Body of pancreas (tissue), 4 donors: ENCODE results near the gene TMEM141.

Source experiments
- POLR2A ChIP-seq, 3 donors: fragments of 450-650 bp; IDR thresholded peaks; one replicate each; pipeline ENCODE4 v1.6.1; 2016; ENCODE audit warnings: antibody characterized with exemption in 3 of 3, mild to moderate bottlenecking in 2 of 3
- TF ChIP-seq, protein P1 (sequence below), 7 experiments: fragments of 450-650 bp in 4 of 7; fragments of 200-600 bp in 3 of 7; sonication (generic) in 3 of 7; IDR thresholded peaks; one replicate each; pipeline ENCODE4 v1.5.1; 2016 to 2019; ENCODE audit warnings: antibody characterized with exemption in 7 of 7

DNA sequence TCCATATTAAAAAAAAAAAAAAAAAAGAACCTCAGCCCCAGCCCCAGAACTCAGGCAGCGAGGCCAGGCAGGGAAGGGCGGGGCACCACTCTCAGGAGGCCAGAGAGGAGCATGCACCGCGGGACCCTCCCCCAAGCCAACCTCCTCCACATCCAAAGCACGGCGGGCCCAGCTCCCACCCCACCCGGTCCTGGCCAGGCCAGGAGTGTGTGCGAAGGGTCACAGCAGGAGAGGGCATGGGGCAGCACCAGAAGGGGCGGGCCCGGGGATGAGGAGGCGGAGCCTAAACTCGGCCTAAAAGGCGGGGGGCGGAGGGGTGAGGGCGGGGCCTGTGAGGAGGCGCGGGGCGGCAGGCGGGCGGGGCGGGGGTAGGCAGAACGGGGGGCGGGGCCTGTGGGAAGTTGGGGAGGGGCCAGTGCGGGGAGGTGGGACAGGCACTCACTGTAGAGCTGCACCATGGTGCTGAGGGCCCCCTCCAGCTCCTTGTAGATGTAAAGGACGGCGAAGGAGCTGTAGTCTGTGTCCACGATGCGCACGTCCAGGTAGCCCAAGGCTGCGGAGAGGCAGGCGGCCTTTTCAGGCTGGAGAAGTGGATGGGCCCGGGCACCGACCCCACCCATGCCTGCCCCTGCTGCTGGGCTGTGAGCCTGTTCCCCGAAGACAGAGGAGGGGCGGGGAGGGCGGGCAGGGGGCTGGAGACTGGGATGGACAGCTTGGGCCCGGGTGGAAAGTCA is 28.1 kb upstream of the TMEM141 start:
- TF ChIP-seq POLR2A (IDR thresholded peaks at IDR 0.05) = no peak
- TF ChIP-seq, protein P1, sequence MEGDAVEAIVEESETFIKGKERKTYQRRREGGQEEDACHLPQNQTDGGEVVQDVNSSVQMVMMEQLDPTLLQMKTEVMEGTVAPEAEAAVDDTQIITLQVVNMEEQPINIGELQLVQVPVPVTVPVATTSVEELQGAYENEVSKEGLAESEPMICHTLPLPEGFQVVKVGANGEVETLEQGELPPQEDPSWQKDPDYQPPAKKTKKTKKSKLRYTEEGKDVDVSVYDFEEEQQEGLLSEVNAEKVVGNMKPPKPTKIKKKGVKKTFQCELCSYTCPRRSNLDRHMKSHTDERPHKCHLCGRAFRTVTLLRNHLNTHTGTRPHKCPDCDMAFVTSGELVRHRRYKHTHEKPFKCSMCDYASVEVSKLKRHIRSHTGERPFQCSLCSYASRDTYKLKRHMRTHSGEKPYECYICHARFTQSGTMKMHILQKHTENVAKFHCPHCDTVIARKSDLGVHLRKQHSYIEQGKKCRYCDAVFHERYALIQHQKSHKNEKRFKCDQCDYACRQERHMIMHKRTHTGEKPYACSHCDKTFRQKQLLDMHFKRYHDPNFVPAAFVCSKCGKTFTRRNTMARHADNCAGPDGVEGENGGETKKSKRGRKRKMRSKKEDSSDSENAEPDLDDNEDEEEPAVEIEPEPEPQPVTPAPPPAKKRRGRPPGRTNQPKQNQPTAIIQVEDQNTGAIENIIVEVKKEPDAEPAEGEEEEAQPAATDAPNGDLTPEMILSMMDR (IDR thresholded peaks at IDR 0.05) = no peak
